LNCAP (cell line): ENCODE measurements around the gene RERE.

Experiments
- CTCF ChIP-seq: fragments of 450-650 bp; IDR thresholded peaks from 2 replicates; pipeline ENCODE4 v1.5.1; 2017; ENCODE audit warnings: mild to moderate bottlenecking

RERE gene

DNA sequence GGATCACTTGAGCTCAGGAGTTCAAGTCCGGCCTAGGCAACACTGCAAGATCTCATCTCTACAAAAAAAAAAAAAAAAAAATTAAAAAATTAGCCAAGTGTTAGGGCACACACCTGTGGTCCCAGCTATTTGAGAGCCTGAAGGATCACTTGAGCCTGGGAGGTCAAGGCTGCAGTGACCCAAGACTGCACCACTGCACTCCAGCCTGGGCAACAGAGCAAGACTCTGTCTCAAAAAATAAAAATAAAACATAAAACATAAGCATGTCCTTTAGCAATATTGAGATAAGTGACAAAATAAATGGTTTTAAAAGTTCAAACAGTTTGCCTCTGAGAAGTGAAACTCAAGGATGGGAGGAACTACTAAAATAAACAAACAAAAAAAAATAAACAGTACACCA lies 101.2 kb downstream of the RERE start:
- TF ChIP-seq CTCF: no peak

DNA sequence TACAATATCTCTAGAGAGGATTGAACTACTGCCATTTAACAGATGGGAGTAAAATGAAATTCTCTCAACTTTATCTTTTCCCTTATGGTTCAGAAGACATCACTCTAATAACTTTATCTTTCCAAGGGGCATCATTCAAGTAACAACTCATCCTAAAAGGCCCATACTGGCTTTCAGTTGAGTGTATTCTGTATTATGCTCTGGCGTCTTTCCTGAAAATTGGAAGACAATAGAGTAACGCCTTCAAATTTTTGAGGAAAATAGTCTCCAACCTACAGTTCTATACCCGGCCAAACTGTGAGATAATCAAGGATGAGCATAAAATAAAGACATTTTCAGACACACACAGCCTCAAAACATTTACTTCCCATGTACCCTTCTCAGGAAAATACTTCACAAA lies 103.3 kb downstream of the RERE start:
- no peak for TF ChIP-seq CTCF

DNA sequence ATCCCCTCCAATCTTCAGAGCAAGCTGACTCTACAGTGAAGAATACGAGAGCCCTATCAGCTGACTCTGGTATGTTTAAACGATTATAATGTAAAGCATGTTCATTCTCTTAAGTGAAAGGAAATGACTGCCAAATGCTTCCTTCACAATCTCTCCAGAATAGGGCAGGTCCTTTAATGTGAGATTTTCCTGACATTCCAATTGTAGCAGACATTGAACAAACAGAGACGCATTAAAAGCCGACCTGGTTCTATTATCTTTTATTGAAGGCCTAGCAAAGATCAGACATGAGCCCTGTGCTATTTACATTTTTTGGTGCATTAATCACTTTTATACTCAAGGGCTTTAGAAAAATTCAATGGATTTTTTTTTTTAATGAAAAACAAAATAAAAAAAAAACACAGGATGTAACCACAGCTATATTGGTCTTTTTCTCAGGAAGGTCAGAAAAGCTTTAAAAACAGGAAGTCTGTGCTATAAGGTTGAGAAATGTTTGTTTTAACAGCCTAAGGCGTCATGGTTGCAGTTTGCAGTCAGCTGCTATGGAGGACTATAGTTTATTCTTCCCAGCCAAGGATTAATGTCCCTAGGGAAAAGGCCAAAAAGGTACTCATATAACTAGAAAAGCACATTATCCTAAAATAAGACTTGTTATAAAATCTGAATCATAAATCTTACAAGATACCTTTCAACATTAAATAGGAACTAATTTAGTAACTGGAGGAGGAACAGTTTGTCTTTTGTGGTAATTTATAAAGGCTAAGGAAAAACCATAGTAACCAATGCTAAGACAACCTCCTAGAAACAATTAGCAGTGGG lies 104.8 kb downstream of the RERE start:
- TF ChIP-seq CTCF: no peak

- no peak for TF ChIP-seq CTCF
These were observed 105.5 kb downstream of the RERE start for GRCh38 chr1:8711873-8712412.

- no peak for TF ChIP-seq CTCF
These were observed 106.3 kb downstream of the RERE start for GRCh38 chr1:8711151-8711550.

DNA sequence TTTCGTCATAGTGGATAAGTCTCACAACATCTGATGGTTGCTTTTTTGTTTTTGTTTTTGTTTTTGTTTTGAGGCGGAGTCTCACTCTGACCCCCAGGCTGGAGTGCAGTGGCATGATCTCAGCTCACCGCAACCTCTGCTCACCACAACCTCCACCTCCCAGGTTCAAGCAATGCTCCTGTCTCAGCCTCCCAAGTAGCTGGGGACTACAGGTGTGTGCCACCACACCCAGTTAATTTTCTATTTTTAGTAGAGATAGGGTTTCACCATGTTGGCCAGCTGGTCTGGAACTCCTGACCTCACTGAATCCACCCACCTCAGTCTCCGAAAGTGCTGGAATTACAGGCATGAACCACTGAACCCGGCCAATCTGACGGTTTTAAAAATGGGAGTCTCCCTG lies 109.2 kb downstream of the RERE start:
- TF ChIP-seq CTCF: no peak

DNA sequence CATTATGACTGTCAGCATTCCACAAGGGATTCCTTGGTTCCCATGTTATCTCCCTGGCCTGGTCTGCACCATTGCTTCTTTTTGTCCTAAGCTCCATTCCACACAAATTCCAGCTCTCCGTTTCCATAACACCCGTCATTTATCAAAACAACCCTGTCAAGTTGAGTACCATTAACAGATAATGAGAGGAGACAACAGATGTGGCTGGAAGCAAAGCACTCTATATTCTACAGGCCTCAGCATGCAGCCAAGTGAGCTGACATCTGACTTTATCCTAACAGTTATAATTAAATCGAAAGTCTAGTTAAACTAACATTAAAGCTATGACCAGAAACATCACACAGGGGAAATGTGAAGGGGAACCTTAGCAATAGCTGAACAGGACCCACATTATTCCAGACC lies 110.4 kb downstream of the RERE start:
- no peak for TF ChIP-seq CTCF

GRCh38 chr1:8706291-8706690 lies 111.1 kb downstream of the RERE start:
- TF ChIP-seq CTCF: no peak
